ENCODE measurements around the gene FCRL3. TPM values are rescaled to one million over a fixed set of nuclear protein-coding genes. Genes with fewer than 3 reads are reported as not detected.
"Not testable (repeated sequence)": the region's sequence is repeated elsewhere in the genome, so short reads cannot be mapped to it uniquely, and the experiment has no call there.

FCRL3 gene, protein sequence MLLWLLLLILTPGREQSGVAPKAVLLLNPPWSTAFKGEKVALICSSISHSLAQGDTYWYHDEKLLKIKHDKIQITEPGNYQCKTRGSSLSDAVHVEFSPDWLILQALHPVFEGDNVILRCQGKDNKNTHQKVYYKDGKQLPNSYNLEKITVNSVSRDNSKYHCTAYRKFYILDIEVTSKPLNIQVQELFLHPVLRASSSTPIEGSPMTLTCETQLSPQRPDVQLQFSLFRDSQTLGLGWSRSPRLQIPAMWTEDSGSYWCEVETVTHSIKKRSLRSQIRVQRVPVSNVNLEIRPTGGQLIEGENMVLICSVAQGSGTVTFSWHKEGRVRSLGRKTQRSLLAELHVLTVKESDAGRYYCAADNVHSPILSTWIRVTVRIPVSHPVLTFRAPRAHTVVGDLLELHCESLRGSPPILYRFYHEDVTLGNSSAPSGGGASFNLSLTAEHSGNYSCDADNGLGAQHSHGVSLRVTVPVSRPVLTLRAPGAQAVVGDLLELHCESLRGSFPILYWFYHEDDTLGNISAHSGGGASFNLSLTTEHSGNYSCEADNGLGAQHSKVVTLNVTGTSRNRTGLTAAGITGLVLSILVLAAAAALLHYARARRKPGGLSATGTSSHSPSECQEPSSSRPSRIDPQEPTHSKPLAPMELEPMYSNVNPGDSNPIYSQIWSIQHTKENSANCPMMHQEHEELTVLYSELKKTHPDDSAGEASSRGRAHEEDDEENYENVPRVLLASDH
- total RNA-seq, result not detected

DNA sequence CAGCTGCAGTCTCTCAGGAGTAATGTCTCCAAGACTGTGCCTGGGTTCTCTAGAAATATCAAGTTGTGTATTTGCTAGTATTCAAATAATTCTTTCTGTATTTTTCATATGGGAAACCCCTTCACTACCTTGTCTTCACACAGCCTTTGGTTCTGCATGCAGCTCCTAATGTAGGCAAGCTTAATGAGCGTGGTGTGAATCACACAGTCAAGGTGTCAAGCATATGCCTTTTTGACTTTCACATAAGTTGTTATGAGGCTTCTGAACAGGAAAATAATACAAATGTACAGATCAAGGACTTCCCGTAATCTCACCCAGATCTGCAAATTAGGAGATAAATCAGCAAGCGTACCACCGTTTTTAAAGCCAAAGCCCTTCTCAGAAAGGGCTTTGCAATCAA is at the start of gene FCRL3:
Gene FCRL3, minus strand, starts transcription at position 38 of the 400 bp plus-strand sequence. CDS start 280 bp downstream, outside the sequence.
- Histone ChIP-seq H3K36me3 (no peaks in the 10 kb centered on the region), H3K27me3 (no peaks in the 10 kb centered on the region), H3K4me1 (no peaks in the 10 kb centered on the region), H3K27ac (no peak within 1 kb of the TSS), H3K9me3 (no peaks in the 10 kb centered on the region), H3K4me3 (no peak within 1 kb of the TSS)
- TF ChIP-seq POLR2AphosphoS5 (IDR thresholded peaks at IDR 0.05; ENCODE audit: insufficient read depth in 1 of 2, low read depth in 1 of 2) (no peak), POLR2A (IDR thresholded peaks at IDR 0.05) (no peak)
- TF ChIP-seq, protein P1, sequence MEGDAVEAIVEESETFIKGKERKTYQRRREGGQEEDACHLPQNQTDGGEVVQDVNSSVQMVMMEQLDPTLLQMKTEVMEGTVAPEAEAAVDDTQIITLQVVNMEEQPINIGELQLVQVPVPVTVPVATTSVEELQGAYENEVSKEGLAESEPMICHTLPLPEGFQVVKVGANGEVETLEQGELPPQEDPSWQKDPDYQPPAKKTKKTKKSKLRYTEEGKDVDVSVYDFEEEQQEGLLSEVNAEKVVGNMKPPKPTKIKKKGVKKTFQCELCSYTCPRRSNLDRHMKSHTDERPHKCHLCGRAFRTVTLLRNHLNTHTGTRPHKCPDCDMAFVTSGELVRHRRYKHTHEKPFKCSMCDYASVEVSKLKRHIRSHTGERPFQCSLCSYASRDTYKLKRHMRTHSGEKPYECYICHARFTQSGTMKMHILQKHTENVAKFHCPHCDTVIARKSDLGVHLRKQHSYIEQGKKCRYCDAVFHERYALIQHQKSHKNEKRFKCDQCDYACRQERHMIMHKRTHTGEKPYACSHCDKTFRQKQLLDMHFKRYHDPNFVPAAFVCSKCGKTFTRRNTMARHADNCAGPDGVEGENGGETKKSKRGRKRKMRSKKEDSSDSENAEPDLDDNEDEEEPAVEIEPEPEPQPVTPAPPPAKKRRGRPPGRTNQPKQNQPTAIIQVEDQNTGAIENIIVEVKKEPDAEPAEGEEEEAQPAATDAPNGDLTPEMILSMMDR (IDR thresholded peaks at IDR 0.05), result no peak
- intact Hi-C loops (cut with DNase I), result no loop called here
- no peak for DNase-seq (ENCODE audit: extremely low spot score in 2 of 2)

DNA sequence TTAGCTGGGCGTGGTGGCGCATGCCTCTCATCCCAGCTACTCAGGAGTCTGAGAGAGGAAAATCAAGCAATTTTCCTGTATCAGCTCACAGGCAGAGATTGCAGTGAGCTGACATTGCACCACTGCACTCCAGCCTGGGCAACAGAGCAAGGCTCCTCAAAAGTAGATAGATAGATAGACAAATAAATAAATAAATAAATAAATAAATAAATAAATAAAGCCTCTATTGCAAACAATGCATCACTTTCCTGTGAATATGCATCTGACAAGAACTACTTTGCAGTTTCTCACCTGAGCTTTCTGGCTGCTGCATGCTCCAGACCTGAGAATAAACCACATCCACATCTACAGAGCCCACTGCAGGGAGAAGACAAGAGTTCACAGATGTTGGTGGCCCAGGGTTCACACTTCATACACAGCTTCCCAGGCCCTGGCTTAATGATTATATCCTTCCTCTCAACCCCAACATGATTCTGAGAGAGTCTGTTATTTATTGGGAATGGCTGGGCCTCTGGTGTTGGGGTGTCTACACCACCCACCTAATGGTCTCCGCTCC is 47.8 kb upstream of the FCRL3 start:
- DNase-seq (ENCODE audit: extremely low spot score in 2 of 2), result no peak
- TF ChIP-seq POLR2AphosphoS5 (IDR thresholded peaks at IDR 0.05; ENCODE audit: insufficient read depth in 1 of 2, low read depth in 1 of 2) (no peak), POLR2A (IDR thresholded peaks at IDR 0.05) (no peak)
- TF ChIP-seq, protein P1 (IDR thresholded peaks at IDR 0.05), result no peak
- Histone ChIP-seq H3K36me3 (no peaks in the 10 kb centered on the region), H3K27me3 (no peaks in the 10 kb centered on the region), H3K4me3 (no peak overlapping the region), H3K27ac (no peak overlapping the region), H3K4me1 (no peaks in the 10 kb centered on the region), H3K9me3 (no peaks in the 10 kb centered on the region)
- intact Hi-C loops (cut with DNase I), result no loop called here

DNA sequence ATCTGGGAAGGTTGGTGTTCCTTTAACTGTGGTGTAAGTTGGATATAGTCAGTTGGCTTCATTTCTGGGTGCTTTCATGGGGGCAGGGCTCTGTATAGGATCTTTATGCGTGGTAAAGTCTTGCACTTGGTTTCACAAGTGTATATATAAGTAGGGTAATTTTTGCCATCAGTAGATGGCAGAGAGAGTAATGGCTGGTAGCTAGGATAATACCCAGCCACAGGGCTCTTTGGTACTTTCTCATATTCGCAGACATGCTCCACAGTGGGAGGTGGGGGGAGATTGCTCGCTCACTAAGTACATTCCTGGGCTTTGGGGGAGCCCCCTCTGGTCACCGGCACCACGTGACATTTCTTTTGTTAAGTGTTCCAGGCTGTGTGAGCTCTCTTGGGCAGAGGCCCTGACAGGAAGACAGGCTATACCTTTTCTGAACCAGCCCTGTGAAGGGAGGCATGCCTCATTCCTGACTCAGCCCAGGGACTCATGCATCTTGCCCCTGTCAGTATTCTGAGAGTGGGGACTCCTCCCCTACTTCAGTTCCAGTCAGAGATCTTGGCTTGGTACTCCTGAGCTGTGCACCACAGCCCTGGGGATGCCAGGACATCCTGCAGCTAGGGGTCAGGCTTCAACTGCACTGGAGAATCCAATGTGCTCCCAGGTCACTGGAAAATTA is 38.8 kb upstream of the FCRL3 start:
- H3K4me3 ChIP-seq, result no peak overlapping the region
- H3K9me3 ChIP-seq, result no peaks in the 10 kb centered on the region
- intact Hi-C loops (cut with DNase I), result no loop called here
- TF ChIP-seq POLR2AphosphoS5 (IDR thresholded peaks at IDR 0.05; ENCODE audit: insufficient read depth in 1 of 2, low read depth in 1 of 2), result no peak
- H3K36me3 ChIP-seq, result no peaks in the 10 kb centered on the region
- no peaks in the 10 kb centered on the region for H3K27me3 ChIP-seq
- no peak overlapping the region for H3K27ac ChIP-seq
- DNase-seq (ENCODE audit: extremely low spot score in 2 of 2), result no peak
- H3K4me1 ChIP-seq, result no peaks in the 10 kb centered on the region

DNA sequence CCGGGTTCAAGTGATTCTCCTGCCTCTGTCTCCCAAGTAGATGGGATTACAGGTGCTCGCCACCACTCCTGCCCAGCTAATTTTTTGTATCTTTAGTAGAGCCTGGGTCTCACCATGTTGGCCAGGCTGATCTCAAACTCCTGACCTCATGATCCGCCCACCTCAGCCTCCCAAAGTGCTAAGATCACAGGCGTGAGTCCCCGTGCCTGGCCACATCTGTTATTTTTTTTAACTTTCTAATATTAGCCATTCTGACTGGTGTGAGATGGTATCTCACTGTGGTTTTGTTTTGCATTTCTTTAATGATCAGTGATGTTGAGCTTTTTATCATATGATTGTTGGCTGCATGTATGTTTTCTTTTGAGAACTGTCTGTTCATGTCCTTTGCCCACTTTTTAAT is 35.4 kb upstream of the FCRL3 start:
- H3K36me3 ChIP-seq; DNase-seq (ENCODE audit: extremely low spot score in 2 of 2); H3K9me3 ChIP-seq; intact Hi-C loops (cut with DNase I); H3K27me3 ChIP-seq; H3K27ac ChIP-seq; H3K4me3 ChIP-seq; H3K4me1 ChIP-seq: not testable (repeated sequence)

DNA sequence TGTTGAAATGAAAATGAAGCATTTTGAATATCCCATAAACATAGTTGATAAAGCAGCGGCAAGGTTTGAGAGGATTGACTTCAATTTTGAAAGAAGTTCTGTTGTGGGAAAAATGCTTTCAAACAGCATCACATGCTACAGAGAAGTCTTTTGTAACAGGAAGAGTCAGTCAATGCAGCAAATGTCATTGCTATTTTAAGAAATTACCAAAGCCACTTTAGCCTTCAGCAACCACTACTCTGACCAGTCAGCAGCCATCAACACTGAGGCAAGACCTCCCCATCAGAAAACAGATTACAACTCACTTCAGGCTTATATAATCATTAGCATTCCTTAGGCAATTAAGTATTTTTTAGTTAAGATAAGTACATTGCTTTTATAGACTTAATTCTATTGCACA is 33.8 kb upstream of the FCRL3 start:
- TF ChIP-seq POLR2A (IDR thresholded peaks at IDR 0.05) (no peak), POLR2AphosphoS5 (IDR thresholded peaks at IDR 0.05; ENCODE audit: insufficient read depth in 1 of 2, low read depth in 1 of 2) (no peak)
- TF ChIP-seq, protein P1 (IDR thresholded peaks at IDR 0.05), result no peak
- H3K4me1 ChIP-seq, result no peaks in the 10 kb centered on the region
- H3K27ac ChIP-seq, result no peak overlapping the region
- DNase-seq (ENCODE audit: extremely low spot score in 2 of 2), result no peak
- no peaks in the 10 kb centered on the region for H3K9me3 ChIP-seq
- no peaks in the 10 kb centered on the region for H3K36me3 ChIP-seq
- H3K27me3 ChIP-seq, result no peaks in the 10 kb centered on the region
- intact Hi-C loops (cut with DNase I), result no loop called here
- no peak overlapping the region for H3K4me3 ChIP-seq
